ENCODE results near the gene SP2.
A peak's percentile ranks its signal among the peaks of the same experiment; 100 is the strongest.

The SP2 gene

DNA sequence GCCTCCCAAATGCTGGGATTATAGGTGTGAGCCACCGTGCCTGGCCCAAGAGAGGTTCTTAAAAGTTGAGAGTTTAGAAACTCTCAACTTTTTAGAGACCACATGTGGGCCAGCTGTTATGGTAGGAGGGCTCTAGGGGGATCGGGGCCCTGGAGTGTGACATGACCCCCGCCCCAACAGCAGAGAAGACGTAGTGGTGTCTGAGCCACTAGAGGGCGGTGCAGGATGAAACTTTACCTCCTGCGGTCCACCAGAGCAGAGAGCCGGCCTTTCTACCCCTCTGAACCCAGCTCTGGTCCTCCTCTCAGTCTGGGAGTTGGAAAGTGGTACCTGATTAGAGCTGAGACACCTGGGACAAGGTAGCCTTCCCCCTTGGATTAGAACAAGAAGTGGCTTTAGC lies 82.3 kb downstream of the SP2 start:
- no CpG with 5 or more reads among the region's 7 CpGs for WGBS (ENCODE audit: extremely low coverage, insufficient coverage, low lambda C conversion rate)
- Histone ChIP-seq H2AK5ac (ENCODE audit: low read length) (no peak overlapping the region), H3K4ac (ENCODE audit: low read depth, low read length) (no peak overlapping the region), H4K8ac (ENCODE audit: low read depth, low read length) (no peak overlapping the region), H3K27me3 (ENCODE audit: insufficient read depth, low read length, poor library complexity) (no peaks in the 10 kb centered on the region), H3K4me3 (ENCODE audit: low read length) (no peak overlapping the region), H2BK120ac (ENCODE audit: low read depth, low read length) (no peak overlapping the region), H4K5ac (ENCODE audit: low read length) (no peak overlapping the region), H3K36me3 (ENCODE audit: control insufficient read depth, insufficient read depth, low read length) (peaks cover 12% of the 10 kb centered on the region), H3K23ac (ENCODE audit: low read length) (no peak overlapping the region), H2BK15ac (replicated peaks; ENCODE audit: low read depth) (no peak overlapping the region), H3K27ac (ENCODE audit: low read depth, low read length) (no peak overlapping the region), H3K4me1 (ENCODE audit: control insufficient read depth, low read depth, low read length) (no peaks in the 10 kb centered on the region), H3K79me2 (ENCODE audit: control insufficient read depth, insufficient read depth, low read length) (no peaks in the 10 kb centered on the region), H3K18ac (ENCODE audit: low read length) (no peak overlapping the region), H3K4me2 (ENCODE audit: low read length) (no peak overlapping the region), H3K56ac (ENCODE audit: low read length) (no peak overlapping the region), H3K9ac (ENCODE audit: low read length) (no peak overlapping the region), H3K79me1 (ENCODE audit: low read length) (no peaks in the 10 kb centered on the region), H2BK5ac (ENCODE audit: low read length) (no peak overlapping the region)
- DNase-seq: peak; percentile 77

Data from mesendoderm (in vitro differentiated cells).